HG02840 (cell line): Measurements from ENCODE around the gene SPNS2.
"Not testable (repeated sequence)": the region's sequence is repeated elsewhere in the genome, so short reads cannot be mapped to it uniquely, and the experiment has no call there.

Experiments
- ATAC-seq: cut with Tn5 transposase; IDR thresholded peaks from one replicate; pipeline ENCODE4 v1.9.1; 2021; ENCODE audit warnings: mild to moderate bottlenecking, moderate library complexity, moderate number of reproducible peaks; ENCODE audit not compliant: unreplicated experiment, low FRiP score

Gene SPNS2

DNA sequence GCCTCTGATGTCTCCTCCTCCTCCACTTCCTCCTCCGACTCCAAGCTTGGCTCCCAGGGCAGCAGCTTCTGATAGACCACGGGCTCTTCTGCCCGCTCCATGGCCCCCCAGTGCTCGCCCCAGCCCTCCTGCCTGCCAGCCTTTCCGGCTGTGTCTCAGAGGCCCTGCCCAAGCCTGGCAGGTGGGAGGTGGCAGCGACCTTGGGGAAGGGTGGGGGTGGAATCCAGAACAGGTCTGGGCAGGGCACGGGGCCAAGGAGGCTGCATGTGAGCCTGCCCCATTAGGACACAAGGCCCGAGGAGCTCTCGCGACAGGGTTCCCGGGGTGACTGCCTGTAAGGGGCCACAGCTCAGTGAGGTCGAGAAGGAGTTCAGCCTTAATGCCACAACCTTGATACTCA is 61.7 kb downstream of the SPNS2 start, which contains the start of gene GGT6:
GGT6 (minus strand) TSS at position 157 of the 400 bp plus-strand sequence; CDS start at position 101, 56 bp downstream.
- no peak for ATAC-seq

DNA sequence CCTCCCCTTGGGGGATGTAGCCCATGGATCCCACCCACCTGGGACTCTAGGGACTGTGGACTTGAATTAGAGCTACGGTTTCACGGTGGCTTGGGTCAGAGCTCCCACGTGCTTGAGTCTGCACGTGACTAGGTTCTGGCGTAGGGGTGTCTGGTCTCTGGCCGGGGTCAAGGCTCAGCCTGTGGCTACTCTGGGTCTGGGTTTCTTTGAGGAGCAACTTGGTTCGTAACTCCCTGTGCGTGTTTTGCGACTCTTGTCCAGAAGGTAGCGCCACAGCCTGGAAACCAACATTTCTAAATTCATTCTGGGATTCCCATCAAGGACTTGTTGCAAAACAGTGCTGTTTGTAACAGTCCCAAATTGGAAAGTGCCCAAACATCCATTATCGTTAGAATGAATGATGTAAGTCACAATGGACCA is 62.2 kb downstream of the SPNS2 start:
- no peak for ATAC-seq

DNA sequence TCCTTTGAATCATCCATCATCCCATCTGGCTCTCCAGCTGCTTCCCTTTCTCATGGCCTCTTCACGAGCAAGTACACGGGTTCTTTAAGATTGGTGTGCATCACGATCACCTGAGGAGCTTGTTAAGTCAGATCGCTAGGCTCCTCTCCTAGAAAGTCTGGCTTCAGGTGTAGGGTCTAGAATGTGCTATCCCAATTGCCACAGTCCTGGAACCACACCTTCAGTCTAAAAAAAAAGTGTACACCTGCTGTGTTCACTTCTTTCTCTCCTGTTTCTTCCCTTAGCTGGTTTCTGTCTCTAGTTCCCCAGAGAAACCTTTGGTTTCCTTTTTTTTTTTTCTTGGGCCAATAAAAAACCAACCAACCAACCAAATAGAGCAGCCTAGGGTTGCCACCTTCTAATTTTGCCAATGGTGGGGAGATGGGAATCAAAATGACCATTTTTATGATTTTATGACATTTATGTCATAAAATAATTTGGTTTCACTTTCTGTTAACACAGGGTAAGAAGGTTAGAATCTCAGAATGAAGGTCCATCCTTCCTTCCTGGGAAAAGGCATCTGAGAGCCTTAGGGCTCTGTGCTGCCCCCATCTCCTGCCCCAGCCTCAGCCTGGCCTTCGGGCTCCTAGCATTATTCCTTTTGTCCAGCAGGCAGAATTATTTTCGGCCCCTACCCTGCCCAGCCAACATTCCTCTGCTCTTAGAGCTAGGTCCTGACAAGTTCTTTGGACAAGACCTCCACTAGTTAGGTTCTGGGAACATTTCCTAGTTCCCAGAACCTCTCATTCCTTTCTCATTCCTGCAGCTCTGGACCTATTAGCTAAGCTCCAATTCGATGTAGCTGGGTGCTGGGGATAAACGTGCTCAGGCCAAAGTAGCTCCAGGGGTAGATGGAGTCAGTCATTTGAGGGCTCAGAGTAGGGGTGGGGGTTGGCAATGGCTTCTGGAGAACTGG is 63.6 kb downstream of the SPNS2 start:
- no peak for ATAC-seq

DNA sequence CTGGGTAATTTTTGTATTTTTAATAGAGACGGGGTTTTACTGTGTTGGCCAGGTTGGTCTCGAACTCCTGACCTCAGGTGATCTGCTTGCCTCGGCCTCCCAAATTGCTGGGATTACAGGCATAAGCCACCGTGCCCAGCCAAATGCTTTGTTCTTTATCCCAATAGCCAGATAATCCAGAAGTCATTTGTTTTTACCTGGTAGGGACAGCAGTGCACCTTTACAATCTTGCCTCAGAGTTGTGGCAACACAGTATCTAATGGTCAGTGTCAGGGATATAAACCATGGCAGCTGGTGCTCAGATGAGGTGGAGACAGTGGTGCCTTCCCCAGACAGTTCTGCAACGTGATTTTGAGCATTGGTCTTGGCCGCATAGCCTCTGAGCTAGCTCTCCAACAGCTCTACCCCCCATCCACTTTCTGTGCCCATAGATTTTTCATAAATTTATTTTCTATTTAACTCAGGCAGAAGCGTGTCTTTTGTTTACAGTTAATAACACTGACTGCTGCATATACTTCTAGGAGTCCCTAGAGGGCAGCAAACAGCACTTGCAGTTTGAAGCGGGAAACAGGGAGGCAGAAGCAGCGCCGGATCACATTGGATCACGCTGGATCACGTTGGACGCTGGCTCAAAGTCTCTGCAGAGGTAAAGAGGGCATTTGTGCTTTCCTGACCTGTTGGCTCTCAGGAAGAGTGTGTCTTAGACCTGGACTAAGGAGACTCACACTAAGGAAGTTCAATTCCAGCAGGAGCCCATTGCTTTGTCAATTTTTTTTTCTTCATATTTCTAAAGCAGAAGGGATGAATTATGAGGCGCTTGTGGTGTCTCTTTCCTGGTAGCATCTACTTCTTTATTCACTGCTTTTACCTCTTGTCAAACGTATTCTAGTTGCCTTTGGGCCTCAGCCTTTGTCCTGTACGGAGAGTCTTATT is 66.8 kb downstream of the SPNS2 start:
- ATAC-seq = no peak

DNA sequence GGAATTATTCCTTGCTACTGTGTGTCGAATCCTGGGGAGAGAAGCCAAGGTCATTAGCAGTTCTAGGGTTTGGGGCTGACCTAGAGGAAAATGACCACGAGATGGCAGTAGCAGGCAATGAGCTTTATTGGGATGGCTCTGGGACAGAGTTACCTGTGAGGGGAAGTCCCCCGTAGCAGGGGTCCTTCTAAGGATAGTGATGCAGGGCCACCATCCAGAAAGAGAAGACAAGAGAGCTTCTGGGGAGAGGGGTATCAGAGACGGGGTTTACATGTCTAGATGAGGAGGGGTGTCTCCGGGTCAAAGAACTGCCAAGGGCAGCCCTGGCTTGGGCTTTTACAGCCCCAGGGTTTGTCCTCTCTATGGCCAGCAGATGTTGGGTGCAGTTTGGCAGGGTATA is 68.1 kb downstream of the SPNS2 start:
- no peak for ATAC-seq

DNA sequence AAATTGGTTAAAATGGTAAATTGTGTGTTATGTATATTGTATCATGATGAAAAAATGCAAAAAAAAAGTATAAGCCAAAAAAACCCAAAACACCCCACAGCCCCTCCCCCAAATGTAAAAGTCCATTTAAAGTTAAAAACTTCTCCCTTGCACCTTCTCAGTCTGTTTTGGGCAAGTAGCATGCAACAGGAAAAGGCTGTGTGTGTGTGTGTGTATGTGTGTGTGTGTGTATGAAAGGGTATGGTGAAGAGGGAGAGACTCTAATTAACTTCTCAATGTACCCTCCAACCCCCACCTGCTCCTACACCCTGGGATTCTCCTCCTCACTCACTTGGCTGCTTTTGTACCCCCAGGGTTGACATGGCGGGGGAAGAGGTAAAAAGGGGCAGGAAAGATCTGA is 70.9 kb downstream of the SPNS2 start:
- ATAC-seq = no peak

DNA sequence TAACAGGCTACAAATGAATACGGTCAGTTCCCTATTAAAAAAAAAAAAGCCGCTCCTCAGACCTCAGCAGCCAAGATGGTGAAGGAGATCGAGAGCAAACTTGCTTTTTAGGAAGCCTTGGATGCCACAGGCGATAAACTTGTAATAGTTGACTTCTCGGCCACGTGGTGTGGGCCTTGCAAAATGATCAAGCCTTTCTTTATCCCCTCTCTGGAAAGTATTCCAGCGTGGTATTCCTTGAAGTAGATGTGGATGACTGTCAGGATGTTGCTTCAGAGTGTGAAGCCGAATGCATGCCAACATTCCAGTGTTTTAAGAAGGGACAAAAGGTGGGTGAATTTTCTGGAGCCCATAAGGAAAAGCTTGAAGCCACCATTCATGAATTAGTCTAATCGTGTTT is 73.5 kb downstream of the SPNS2 start:
- ATAC-seq = no peak

DNA sequence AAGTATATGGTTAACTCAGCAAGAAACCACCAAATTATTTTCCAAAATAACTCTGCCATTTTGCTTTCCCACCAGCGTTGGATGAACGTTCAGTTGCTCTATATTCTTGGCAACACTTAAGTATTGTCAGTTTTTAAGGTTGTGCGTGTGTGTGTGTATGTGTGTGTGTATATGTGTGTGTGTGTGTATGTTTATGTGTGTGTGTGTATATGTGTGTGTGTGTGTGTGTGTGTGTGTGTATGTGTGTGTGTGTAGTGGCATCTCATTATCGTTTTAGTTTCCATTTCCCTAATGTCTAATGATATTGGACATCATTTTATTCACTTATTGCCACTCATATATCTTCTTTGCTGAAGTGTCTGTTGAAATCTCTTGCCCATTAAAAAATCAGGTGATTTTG is 74.4 kb downstream of the SPNS2 start:
- ATAC-seq = no peak

DNA sequence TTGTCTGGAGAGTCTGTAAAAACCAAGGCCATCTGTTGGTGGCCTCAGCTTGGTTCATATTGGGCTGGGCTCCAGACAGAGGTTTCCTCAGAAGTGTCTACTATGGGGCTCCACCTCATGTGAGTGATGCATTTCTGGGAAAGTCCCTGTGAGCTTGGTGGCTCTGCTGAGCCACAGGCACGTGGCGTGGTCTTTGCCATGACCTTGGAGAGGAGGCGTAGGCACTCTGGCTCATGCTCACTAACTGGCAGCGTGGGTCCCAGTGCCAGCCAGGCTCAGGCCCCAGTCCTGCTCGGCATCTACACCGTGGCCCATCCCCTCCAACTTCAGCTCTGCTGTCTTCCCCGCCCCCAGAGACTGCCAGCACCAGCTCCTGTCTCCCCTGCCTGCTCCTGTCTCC is 75.0 kb downstream of the SPNS2 start:
- ATAC-seq = no peak

DNA sequence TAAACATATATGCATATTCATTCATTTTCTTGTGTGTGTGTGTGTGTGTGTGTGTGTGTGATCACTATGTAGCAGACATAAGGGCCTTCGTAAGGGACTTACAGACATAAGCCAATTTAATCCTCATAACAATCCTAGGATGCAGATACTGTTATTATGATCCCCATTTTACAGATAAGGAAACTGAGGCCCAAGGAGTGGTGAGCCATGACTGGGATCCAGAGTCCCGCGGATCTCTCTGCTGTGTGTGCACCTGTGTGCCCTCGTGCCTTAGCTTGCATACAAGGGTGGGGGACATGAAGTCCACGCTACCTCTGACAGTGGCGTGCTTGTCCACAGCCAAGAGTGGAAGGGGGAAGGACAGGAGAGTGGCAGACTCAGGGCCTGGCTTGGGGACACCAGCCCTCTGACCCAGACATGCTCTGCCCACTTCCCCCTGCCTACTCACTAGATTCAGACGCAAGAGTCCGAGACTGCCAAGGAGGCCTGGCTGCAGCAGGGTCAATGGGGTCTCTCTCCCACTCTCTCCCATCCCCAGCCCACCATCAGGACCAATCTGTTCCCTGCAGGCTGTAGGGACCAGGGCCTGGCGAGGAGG is 75.9 kb downstream of the SPNS2 start:
- no peak for ATAC-seq

DNA sequence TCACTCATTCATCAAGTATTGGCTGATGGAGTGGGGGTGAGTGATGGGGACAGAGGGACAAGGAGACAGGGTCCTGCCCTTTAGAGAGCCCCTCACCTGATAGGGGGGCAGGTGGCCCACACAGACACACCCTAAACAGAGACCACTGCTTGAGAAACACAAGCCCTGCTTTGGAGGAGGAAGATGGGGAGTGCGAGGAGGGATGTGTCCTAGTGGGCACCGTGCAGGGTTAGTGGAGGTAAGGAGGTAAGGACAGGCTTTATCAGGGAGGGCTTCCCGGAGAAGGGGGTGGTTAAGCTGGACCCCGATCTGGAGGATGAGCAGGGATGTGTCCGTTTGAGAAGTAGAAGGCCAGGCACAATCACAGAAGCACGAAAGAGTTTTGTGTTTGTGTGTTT is 77.5 kb downstream of the SPNS2 start:
- no peak for ATAC-seq

DNA sequence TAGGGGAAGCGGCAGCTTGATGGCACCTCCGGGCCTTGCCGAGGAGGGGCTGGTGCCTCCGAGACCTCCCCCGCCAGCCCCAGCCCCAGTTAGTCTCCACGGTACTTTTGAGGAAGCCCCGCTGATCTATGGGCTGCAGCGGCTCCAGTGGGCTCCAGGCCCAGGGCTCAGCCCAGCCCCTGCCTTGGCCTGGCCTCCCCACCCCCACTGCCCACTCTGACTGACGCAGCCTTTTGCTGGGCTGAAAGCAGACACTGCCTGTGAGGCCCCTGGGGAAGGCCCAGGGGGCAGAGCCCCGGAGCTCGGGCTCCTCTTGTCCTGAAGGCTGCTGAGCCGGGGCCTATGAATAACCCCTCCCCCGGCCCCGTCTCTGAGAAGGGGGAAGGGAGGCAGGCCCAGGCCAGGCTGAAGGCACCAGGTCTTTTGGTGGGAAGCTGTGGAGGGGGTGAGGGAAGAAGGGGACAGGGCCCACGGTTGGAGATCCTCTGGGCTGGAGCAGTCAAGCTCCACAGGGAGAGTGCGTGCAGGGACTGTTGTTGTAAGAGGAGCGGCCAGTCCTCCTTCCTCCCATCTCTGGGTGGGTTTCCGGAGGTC is 78.1 kb downstream of the SPNS2 start:
- no peak for ATAC-seq

DNA sequence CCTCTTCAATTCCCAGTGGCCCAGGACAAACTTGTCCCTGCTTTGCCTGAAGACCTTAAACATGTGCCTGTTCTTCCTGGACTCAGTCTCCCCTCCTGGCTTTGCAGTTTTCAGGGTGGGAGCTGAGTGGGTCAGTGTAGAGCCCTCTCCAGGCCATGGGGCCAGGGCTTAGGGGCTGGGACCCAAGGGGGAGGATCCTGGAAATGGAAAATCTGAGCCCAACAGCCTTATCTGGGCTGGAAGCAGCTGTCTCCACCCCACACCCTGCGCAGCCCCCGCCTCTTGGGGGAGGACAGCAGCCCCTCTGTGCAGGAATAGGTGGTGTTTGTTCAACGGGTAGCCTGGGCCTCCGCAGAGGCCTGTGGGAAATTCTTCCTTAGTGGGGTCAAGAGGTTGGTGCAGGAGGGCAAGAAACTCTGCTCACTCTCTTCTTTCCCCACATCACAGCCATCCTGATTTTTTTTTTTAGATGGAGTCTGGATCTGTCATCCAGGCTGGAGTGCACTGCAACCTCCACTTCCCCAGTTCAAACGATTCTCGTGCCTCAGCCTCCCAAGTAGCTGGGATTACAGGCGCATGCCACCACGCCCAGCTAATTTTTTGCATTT is 78.8 kb downstream of the SPNS2 start:
- ATAC-seq = no peak

DNA sequence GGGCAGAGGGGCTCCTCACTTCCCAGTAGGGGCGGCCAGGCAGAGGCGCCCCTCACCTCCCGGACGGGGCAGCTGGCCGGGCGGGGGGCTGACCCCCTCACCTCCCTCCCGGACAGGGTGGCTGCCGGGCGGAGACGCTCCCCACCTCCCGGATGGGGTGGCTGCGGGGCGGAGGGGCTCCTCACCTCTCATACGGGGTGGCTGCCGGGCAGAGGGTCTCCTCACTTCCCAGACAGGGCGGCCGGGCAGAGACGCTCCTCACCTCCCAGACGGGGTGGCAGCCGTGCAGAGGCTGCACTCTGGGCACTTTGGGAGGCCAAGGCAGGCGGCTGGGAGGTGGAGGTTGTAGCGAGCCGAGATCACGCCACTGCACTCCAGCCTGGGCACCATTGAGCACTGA is 79.7 kb downstream of the SPNS2 start:
- ATAC-seq = not testable (repeated sequence)

DNA sequence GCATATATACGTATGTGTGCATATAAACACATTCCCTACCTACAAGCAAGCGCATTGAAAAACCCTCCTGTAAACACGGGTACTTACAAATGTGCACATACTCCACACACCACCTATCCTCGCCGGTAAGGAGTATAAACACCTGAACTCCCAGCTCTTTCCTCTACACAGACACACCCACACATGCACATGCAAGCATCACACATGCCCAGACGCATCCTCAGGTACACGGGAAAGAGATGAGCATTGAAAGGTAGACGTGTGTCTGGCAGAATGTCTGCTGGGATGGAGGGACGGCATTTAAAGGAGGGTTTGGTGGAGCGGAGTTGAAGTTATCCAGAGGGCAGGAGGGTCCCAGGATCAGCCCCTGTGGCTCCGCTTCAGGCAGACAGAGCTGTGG is 81.0 kb downstream of the SPNS2 start:
- ATAC-seq = no peak

DNA sequence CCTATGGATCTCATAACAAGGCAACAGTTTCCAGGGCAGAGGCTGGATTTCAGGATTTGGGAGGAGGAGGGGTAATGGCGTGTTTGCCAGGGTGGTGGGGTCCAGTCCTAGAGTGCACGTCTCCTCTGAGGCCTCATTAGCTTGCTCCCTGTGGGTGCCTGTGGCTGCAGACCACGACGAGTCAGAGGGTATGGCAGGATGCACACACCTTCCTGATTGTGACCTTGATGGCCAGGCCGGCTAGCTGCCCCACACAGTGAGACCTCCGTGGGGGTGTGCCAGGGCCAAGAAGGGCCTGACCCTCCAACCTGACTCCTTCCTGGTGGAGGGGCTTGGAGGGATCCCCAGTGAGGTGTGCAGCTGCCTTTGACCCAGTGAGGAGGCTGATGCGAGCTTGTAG is 81.6 kb downstream of the SPNS2 start:
- no peak for ATAC-seq

DNA sequence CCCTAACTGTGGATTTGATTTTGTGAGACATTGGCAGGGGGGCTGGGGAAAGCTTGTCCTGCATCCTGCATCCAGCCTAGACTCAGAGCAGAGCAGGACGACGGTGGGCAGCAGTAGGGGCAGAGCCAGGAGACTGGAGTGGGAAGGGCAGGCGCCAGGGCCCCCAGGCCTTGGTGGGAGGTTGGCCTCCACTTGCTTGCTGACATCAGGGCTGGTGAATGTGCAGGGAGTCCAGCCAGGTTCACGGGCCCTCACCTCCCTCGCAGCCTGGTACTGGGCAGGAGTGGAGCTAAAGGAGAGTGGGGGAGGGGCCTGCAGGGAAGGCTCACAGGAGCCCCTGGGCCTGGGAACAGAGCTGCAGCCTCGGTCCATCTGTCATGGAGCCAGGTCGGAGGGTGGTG is 83.4 kb downstream of the SPNS2 start:
- ATAC-seq = no peak

DNA sequence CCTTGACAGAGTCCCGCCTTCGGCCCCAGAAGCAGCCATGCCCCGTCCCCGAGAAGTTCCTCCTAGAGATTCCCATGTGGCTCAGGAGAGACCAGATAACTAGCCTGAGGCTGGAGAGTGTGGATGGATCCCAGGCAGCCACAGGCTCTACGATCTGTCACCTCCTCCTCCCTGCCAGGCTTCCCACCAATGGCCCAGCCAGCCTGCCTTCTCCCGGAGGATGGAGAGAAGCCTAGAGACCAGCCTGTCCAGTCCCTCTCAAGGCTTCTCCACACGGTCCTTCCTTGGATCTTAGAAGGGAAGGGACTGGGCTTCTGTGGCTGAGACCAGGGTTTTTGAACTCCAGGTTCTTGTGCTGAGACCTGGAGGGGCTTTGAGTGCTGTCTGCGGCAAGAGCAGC is 84.0 kb downstream of the SPNS2 start:
- no peak for ATAC-seq

DNA sequence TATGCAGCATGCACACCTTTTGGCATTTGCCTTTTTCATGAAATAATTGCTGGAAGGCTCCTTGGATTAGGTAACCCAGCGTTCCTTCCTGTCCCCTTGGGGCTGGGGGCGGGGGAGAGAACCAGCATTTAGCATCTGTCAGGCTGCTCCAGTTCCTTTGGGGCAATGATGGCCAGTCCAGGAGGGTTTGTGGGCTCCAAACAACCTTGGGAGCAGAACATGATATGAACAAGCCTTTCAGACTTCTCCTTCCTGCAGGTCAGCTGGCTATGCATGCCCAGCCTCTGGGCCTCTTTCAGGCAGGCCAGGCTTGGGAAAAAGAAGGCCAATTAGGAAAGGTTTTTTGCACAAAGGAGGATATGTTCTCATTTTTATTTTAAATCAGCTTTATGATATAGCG is 84.5 kb downstream of the SPNS2 start:
- no peak for ATAC-seq

DNA sequence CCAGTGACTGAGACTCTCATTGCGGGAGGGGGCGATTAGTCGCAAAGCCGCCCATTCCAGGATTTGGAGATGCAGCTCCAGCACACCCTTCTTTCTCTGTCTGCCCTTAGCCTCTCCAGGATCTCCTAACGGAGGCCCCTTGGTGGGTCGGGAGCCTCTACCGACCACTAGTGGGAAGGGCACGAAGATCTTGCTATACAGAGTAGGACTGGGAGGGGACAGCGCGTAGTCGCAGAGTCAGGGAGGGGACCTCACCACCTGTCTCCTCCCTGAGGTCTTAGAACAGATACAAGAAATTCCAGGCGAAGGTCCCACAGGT is 85.1 kb downstream of the SPNS2 start:
- ATAC-seq = no peak
